CD8-positive, alpha-beta memory T cell (primary cell): ENCODE measurements around the gene SLC22A16. TPM values are rescaled to one million over a fixed set of nuclear protein-coding genes. Genes with fewer than 3 reads are reported as not detected.
A peak's percentile ranks its signal among the peaks of the same experiment; 100 is the strongest.

Source experiments
- CTCF ChIA-PET: fragments of 350-600 bp; sonication (Branson Sonifier 250); formaldehyde crosslinking; loops from one replicate; lab custom pipeline; 2021; ENCODE audit warnings: antibody characterized with exemption; lab: Charles Lee
- POLR2A ChIA-PET: fragments of 350-600 bp; sonication (Branson Sonifier 250); formaldehyde crosslinking; loops from one replicate; lab custom pipeline; 2021; ENCODE audit warnings: antibody characterized with exemption; lab: Charles Lee
- DNase-seq, 5 donors: peaks; one replicate each; pipeline versions ENCODE4 v3.0.0 to v3.0.0-alpha.2; 2020 to 2022; ENCODE audit warnings: mixed read lengths in 1 of 5
- H3K27ac ChIP-seq: one replicate; pipeline ENCODE4 v1.7.0; 2013; ENCODE audit warnings: low read depth, mild to moderate bottlenecking, low read length, moderate library complexity
- H3K27me3 ChIP-seq: 2 replicates; pipeline ENCODE4 v1.7.0; 2013; ENCODE audit warnings: low read length, mild to moderate bottlenecking; ENCODE audit not compliant: insufficient read depth, poor library complexity, severe bottlenecking
- H3K36me3 ChIP-seq: 2 replicates; pipeline ENCODE4 v1.7.0; 2013; ENCODE audit warnings: mild to moderate bottlenecking, low read length, moderate library complexity; ENCODE audit not compliant: insufficient read depth
- H3K4me1 ChIP-seq: 2 replicates; pipeline ENCODE4 v1.7.0; 2013; ENCODE audit warnings: mild to moderate bottlenecking, low read length, moderate library complexity; ENCODE audit not compliant: insufficient read depth
- H3K4me3 ChIP-seq: 2 replicates; pipeline ENCODE4 v1.7.0; 2013; ENCODE audit warnings: mild to moderate bottlenecking, low read length
- H3K9me3 ChIP-seq: 2 replicates; pipeline ENCODE4 v1.7.0; 2013; ENCODE audit warnings: mild to moderate bottlenecking, low read length
- H3K27ac Mint-ChIP-seq, 8 donors: one replicate each; pipeline ENCODE4 v1.8.0; 2020 to 2021; ENCODE audit warnings: mixed read lengths in 8 of 8, mild to moderate bottlenecking in 6 of 8, inconsistent platforms in 3 of 8, moderate library complexity in 3 of 8
- H3K27me3 Mint-ChIP-seq, 2 donors: one replicate each; pipeline ENCODE4 v1.8.0; 2020 to 2021; ENCODE audit warnings: mixed read lengths in 2 of 2, mild to moderate bottlenecking in 1 of 2, moderate library complexity in 1 of 2
- H3K36me3 Mint-ChIP-seq, 3 donors: one replicate each; pipeline ENCODE4 v1.8.0; 2020 to 2021; ENCODE audit warnings: mixed read lengths in 3 of 3, inconsistent platforms in 1 of 3, mild to moderate bottlenecking in 1 of 3
- H3K4me1 Mint-ChIP-seq, 3 donors: one replicate each; pipeline ENCODE4 v1.8.0; 2020 to 2021; ENCODE audit warnings: mixed read lengths in 3 of 3, inconsistent platforms in 1 of 3, mild to moderate bottlenecking in 1 of 3
- H3K4me3 Mint-ChIP-seq, 7 donors: one replicate each; pipeline ENCODE4 v1.8.0; 2020 to 2021; ENCODE audit warnings: mixed read lengths in 7 of 7, mild to moderate bottlenecking in 6 of 7, moderate library complexity in 4 of 7, inconsistent platforms in 2 of 7
- H3K9me3 Mint-ChIP-seq, 5 donors: one replicate each; pipeline ENCODE4 v1.8.0; 2020 to 2022; ENCODE audit warnings: mixed read lengths in 5 of 5, mild to moderate bottlenecking in 3 of 5, moderate library complexity in 2 of 5, inconsistent platforms in 1 of 5
- polyA plus RNA-seq: library from polyadenylated mRNA; unstranded; fragments of 300-500 nt; fragmentation: Illumina TruSeq; gene quantifications from one replicate; pipeline ENCODE4 v1.2.3, GENCODE V29; 2021
- total RNA-seq, 2 experiments: library from RNA; stranded (reverse); gene quantifications; one replicate each; pipeline ENCODE4 v1.2.3, GENCODE V29; 2021

The SLC22A16 gene
- total and polyA plus RNA-seq, 3 experiments from 2014 or later, result not detected

DNA sequence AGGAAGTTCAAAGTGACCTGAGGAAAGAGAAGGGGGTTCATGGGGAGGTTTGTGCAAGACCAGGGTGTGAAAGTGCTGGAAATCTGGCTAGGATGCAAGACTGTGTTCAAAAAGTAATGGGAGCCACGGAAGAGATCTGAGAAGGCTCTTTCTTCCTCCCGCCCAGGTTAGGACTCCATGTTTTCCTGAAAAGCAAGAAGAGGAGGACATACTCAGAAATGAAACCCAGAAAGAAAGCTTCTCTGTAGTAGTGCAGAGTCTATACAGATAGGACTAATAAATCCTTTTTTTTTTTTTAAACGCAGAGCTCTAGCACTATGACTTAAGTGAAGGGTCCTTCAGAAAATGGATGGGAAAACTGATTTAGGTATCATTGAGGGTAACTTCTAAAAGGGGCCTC lies 57.8 kb downstream of the SLC22A16 start:
- no peaks in the 10 kb centered on the region for H3K36me3 ChIP-seq
- no peak overlapping the region for H3K4me3 Mint-ChIP-seq
- H3K27ac ChIP-seq, result no peak overlapping the region
- no peak overlapping the region for H3K27ac Mint-ChIP-seq
- peaks cover 7 to 21% (median 10%) of the 10 kb centered on the region in 5 donors for H3K9me3 Mint-ChIP-seq
- ChIA-PET POLR2A (no interaction called here), CTCF (no interaction called here)
- H3K4me3 ChIP-seq, result no peak overlapping the region
- H3K9me3 ChIP-seq, result no peaks in the 10 kb centered on the region
- DNase-seq, result no peak
- no peaks in the 10 kb centered on the region for H3K27me3 ChIP-seq
- no peaks in the 10 kb centered on the region for H3K36me3 Mint-ChIP-seq
- H3K4me1 ChIP-seq, result no peaks in the 10 kb centered on the region
- peaks cover 4 to 33% of the 10 kb centered on the region in 2 donors for H3K27me3 Mint-ChIP-seq
- H3K4me1 Mint-ChIP-seq, result peaks cover 0 to 11% (median 0%) of the 10 kb centered on the region in 3 donors

DNA sequence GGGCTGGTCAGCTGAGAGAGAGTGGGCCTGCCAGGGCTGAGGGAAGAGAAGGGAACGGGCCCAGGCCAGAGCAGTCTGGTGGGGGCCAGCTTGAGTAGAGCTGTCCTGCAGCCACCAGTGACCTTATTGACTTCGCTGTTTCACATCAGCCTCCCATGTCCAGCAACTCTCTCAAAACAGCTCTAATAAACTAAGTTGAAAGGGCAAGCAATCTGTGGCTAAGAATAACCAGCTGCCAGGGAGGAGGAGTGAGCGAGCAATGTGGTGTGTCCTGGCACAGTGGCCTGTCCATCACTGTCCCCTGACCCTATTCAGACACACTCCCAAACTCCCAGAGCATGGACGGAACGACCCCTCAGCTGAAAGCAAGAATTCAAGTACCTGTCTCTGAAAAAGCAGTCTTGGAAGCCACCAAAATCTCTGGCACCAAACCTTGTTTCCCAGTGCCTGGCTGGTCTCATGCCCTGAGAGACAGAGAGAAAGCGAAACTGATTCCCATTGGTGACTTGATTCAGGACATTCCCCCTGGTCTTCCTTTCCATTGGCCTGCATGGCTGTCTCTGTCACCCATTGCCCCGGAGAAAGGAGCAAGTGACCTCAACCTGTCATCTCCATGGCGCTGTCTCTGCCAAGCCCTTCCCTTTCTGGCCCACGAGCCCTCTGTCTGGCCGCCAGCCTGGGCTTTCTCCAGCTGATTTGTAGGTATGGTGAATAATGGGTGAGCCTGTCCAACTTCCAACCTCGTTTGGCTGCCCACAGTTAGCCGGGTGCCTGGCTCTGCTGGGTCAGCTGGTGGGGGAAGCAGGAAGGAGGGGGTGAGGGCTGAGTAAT lies 61.1 kb downstream of the SLC22A16 start, which contains the start of gene DDO:
Gene DDO, minus strand, starts transcription at position 490 of the 831 bp plus-strand sequence. CDS start 2,113 bp downstream, outside the sequence.
- Histone ChIP-seq H3K27me3 (no peaks in the 10 kb centered on the region), H3K4me1 (no peaks in the 10 kb centered on the region), H3K27ac (no peak within 1 kb of the TSS), H3K9me3 (no peaks in the 10 kb centered on the region), H3K36me3 (no peaks in the 10 kb centered on the region), H3K4me3 (no peak within 1 kb of the TSS)
- Mint-ChIP-seq H3K9me3 (peaks cover 0 to 6% (median 0%) of the 10 kb centered on the region in 5 donors), H3K4me3 (peak within 1 kb of the TSS in 2 of 7 donors; percentile 0 to 13), H3K27me3 (peaks cover 4 to 17% of the 10 kb centered on the region in 2 donors), H3K27ac (peak within 1 kb of the TSS in 1 of 8 donors; percentile 53), H3K4me1 (peaks cover 0 to 11% (median 0%) of the 10 kb centered on the region in 3 donors), H3K36me3 (no peaks in the 10 kb centered on the region)
- POLR2A ChIA-PET, result no interaction called here
- CTCF ChIA-PET, result no interaction called here
- no peak for DNase-seq

DNA sequence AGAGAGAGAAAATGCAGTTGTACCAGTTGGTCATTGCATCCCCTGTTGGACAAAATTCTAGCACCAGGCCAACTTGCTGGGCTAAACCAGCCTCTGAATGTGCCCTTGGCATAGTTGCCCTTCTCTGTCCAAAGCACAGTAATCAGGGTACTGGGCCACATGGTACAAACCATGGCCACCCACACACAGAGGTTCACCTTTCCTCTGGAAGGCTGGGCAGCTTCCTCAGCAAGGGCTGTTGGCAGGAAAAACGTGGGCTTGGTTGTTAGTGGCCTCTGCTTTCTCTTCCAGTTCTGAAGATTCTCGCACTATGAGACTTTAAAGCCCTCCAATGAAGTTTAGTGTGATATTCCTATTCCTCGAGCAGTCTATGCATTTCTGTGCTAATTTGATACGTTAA lies 61.7 kb downstream of the SLC22A16 start:
- H3K27me3 ChIP-seq, result no peaks in the 10 kb centered on the region
- ChIA-PET CTCF (no interaction called here), POLR2A (no interaction called here)
- Mint-ChIP-seq H3K27me3 (peaks cover 4 to 21% of the 10 kb centered on the region in 2 donors), H3K4me3 (no peak overlapping the region), H3K4me1 (peaks cover 0 to 11% (median 0%) of the 10 kb centered on the region in 3 donors), H3K27ac (no peak overlapping the region), H3K36me3 (no peaks in the 10 kb centered on the region), H3K9me3 (peaks cover 0 to 5% (median 0%) of the 10 kb centered on the region in 5 donors)
- H3K36me3 ChIP-seq, result no peaks in the 10 kb centered on the region
- H3K9me3 ChIP-seq, result no peaks in the 10 kb centered on the region
- H3K4me3 ChIP-seq, result no peak overlapping the region
- H3K4me1 ChIP-seq, result no peaks in the 10 kb centered on the region
- DNase-seq, result no peak
- H3K27ac ChIP-seq, result no peak overlapping the region

DNA sequence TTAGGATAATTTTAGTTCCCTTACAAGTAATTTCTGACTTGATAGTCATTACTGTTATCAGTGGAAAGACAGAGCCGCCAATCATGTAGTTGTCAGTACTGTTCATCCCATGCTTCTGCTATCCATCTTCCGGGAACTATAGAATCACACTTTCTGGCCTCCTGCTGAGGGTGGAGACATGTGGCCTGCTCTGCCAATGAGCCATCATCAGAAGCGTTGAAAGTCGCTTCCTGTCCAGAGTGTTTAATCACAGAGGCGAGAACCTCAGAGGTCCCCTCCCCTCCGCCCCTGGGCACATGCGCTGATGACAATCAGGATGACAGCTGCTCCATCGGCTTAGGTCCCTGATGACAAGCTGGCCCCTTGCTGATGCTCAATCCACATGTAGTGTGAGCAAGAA lies 64.1 kb downstream of the SLC22A16 start:
- Mint-ChIP-seq H3K27me3 (peaks cover 2 to 13% of the 10 kb centered on the region in 2 donors), H3K36me3 (no peaks in the 10 kb centered on the region), H3K27ac (no peak overlapping the region), H3K4me1 (peaks cover 0 to 11% (median 0%) of the 10 kb centered on the region in 3 donors), H3K9me3 (peaks cover 0 to 2% (median 0%) of the 10 kb centered on the region in 5 donors), H3K4me3 (no peak overlapping the region)
- H3K4me3 ChIP-seq, result no peak overlapping the region
- no peaks in the 10 kb centered on the region for H3K36me3 ChIP-seq
- no peak for DNase-seq
- ChIA-PET CTCF (no interaction called here), POLR2A (no interaction called here)
- H3K4me1 ChIP-seq, result no peaks in the 10 kb centered on the region
- no peak overlapping the region for H3K27ac ChIP-seq
- no peaks in the 10 kb centered on the region for H3K9me3 ChIP-seq
- H3K27me3 ChIP-seq, result no peaks in the 10 kb centered on the region

DNA sequence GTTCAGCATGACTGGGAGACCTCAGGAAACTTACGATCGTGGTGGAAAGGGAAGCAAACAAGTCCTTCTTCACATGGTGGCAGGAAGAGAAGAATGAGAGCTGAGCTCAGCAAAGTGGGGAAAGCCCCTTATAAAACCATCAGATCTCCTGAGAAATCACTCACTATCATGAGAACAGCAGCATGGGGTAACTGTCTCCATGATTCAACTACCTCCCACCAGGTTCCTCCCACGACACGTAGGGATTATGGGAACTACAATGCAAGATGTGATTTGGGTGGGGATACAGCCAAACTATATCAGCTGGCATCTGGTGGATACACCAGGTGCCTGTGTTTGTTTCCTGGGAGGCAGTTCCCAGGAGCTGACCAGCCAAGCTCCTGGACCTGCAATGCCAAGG lies 65.9 kb downstream of the SLC22A16 start:
- H3K27ac ChIP-seq, result no peak overlapping the region
- H3K27ac Mint-ChIP-seq, result no peak overlapping the region
- peaks cover 2 to 8% of the 10 kb centered on the region in 2 donors for H3K27me3 Mint-ChIP-seq
- H3K27me3 ChIP-seq, result no peaks in the 10 kb centered on the region
- H3K4me3 Mint-ChIP-seq, result no peak overlapping the region
- no peak overlapping the region for H3K4me3 ChIP-seq
- H3K36me3 ChIP-seq, result no peaks in the 10 kb centered on the region
- POLR2A ChIA-PET, result no interaction called here
- DNase-seq, result no peak
- H3K9me3 ChIP-seq, result no peaks in the 10 kb centered on the region
- H3K4me1 ChIP-seq, result no peaks in the 10 kb centered on the region
- H3K9me3 Mint-ChIP-seq, result peaks cover 0 to 2% (median 0%) of the 10 kb centered on the region in 5 donors
- CTCF ChIA-PET, result interaction anchor here (1.5 kb wide), 1 partner anchor 20 kb away, joined by 3 read pairs; no protein-coding TSS in a partner anchor
- H3K36me3 Mint-ChIP-seq, result no peaks in the 10 kb centered on the region
- peaks cover 0 to 8% (median 0%) of the 10 kb centered on the region in 3 donors for H3K4me1 Mint-ChIP-seq

DNA sequence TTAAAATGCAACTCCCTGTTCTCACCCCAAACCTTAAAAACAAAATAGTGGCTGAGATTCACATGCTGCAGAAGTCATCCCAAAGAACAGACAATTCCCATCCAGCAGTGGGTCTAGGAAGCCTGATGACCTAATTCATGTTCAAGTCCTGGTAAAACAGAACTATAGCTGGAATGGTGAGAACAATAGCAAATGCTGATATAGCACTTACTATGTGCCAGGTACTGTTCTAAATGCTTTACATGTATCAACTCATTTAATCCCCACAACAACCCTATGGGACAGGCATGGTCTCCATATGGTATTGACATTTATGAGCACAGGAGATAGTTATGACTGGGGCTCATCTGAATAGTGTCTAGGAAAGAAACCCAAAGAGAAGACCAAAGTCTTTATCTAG lies 66.6 kb downstream of the SLC22A16 start:
- no peaks in the 10 kb centered on the region for H3K36me3 ChIP-seq
- Mint-ChIP-seq H3K4me3 (no peak overlapping the region), H3K9me3 (peaks cover 0 to 2% (median 0%) of the 10 kb centered on the region in 5 donors), H3K27ac (peak overlapping the region in 1 of 8 donors; percentile 48), H3K4me1 (peaks cover 0 to under 1% (median 0%) of the 10 kb centered on the region in 3 donors), H3K27me3 (peaks cover 2 to 8% of the 10 kb centered on the region in 2 donors), H3K36me3 (no peaks in the 10 kb centered on the region)
- DNase-seq, result no peak
- no peak overlapping the region for H3K4me3 ChIP-seq
- ChIA-PET CTCF (interaction anchor here (1.5 kb wide), 1 partner anchor 20 kb away, joined by 3 read pairs; no protein-coding TSS in a partner anchor), POLR2A (no interaction called here)
- H3K27ac ChIP-seq, result no peak overlapping the region
- no peaks in the 10 kb centered on the region for H3K4me1 ChIP-seq
- no peaks in the 10 kb centered on the region for H3K27me3 ChIP-seq
- H3K9me3 ChIP-seq, result no peaks in the 10 kb centered on the region

DNA sequence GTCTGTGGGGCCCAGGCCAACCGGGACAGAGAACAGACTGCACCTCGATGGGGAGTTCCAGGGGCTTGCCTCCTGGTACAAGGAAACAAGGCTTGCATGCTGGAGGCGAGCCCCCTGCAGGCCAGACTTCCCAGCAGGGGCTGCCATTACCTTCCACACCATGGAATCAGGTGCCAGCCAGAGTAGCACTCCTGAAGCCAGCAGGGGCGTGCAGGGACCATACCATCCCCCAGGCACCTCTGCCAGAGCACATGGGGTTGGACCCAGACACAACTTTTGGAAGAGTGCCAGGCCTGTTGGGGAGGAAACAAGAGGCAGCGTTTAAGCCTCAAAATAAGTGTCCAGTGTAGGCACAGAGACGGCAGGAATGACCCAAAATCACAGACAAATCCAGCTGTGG lies 67.5 kb downstream of the SLC22A16 start:
- Mint-ChIP-seq H3K27ac (no peak overlapping the region), H3K4me3 (no peak overlapping the region), H3K9me3 (peaks cover 0 to 2% (median 0%) of the 10 kb centered on the region in 5 donors), H3K27me3 (peaks cover 2 to 12% of the 10 kb centered on the region in 2 donors), H3K36me3 (no peaks in the 10 kb centered on the region), H3K4me1 (no peaks in the 10 kb centered on the region)
- H3K4me3 ChIP-seq, result no peak overlapping the region
- H3K9me3 ChIP-seq, result no peaks in the 10 kb centered on the region
- no peak overlapping the region for H3K27ac ChIP-seq
- no peaks in the 10 kb centered on the region for H3K36me3 ChIP-seq
- no peaks in the 10 kb centered on the region for H3K4me1 ChIP-seq
- DNase-seq, result no peak
- no peaks in the 10 kb centered on the region for H3K27me3 ChIP-seq
- ChIA-PET POLR2A (no interaction called here), CTCF (no interaction called here)

DNA sequence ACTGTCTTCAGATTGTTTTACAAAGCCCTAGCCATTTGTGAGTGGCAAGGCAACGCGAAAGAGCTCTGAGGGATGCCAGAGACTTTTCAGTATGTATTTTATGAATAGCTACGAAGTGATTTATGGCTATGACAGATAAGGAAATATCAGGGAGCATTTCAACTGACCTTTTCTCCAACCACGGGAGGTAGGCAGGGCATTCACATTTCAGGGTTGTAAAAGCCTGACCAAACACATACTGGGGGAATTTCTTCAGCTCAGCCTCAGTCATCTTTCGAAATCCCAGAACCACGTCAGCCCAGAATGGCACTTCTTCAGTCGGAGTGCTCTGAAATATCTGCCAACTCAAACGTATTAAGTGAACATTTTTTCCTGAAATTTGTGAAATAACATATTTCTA lies 71.8 kb downstream of the SLC22A16 start:
- Mint-ChIP-seq H3K4me1 (no peaks in the 10 kb centered on the region), H3K4me3 (no peak overlapping the region)
- CTCF ChIA-PET, result no interaction called here

More for the DNA sequence above, 71.8 kb downstream of the SLC22A16 start:
- no peak overlapping the region for H3K27ac Mint-ChIP-seq
- H3K27me3 Mint-ChIP-seq, result peaks cover 3 to 15% of the 10 kb centered on the region in 2 donors
- H3K9me3 Mint-ChIP-seq, result no peaks in the 10 kb centered on the region
- DNase-seq, result no peak
- H3K9me3 ChIP-seq, result no peaks in the 10 kb centered on the region
- H3K27ac ChIP-seq, result no peak overlapping the region
- H3K4me1 ChIP-seq, result no peaks in the 10 kb centered on the region
- POLR2A ChIA-PET, result no interaction called here
- H3K36me3 ChIP-seq, result no peaks in the 10 kb centered on the region
- no peaks in the 10 kb centered on the region for H3K27me3 ChIP-seq
- H3K4me3 ChIP-seq, result no peak overlapping the region
- H3K36me3 Mint-ChIP-seq, result no peaks in the 10 kb centered on the region
